ENCODE data around the gene UBE2G2. TPM values are rescaled to one million over a fixed set of nuclear protein-coding genes. Genes with fewer than 3 reads are reported as not detected.

The UBE2G2 gene
- total and polyA plus RNA-seq, 2 donors (not counting 1 experiment from before 2014, with no cell fraction given): 49.7 to 61.9 TPM

DNA sequence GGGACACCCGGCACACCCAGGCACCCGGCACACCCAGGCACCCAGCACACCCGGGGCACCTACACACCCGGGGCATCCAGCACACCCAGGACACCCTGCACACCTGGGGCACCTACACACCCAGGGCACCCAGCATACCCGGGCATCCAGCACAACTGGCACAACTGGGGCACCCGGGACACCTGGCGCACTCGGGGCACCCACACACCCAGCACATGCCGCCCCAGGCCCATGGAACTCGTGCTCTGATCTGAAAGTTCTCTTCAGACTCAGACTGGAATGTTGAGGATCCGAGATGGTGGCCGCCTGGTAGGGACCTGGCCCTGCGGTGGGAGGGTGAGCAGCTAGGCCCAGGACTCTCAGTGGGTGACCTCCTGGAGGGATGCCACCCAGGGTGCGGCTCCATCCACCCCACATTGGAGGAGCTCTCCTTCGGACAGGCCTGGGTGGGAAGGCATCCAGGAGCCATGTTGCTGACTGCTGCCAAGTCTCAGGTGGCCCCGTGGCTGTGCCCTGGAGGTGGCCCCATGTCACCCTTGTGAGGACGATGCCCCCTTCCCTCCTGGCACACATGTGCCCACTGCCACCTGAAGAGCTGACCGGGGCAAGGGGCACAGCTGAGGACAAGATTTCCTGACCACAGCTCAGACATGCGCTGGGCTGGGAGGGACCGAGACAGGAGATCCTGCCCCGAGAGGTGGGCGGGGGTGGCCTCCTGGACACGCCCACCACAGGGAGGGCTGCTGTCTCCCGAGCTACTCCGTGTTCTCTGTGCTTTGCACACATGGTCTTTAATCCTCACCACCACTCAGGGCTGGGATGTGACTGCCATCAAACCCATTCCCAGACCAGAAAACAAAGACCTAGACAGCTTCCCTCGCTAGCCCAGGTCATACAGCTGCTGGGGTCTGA is 37.0 kb downstream of the UBE2G2 start:
- no peak overlapping the region for H2AFZ ChIP-seq (ENCODE audit: low read length)
- TF ChIP-seq, protein P1, sequence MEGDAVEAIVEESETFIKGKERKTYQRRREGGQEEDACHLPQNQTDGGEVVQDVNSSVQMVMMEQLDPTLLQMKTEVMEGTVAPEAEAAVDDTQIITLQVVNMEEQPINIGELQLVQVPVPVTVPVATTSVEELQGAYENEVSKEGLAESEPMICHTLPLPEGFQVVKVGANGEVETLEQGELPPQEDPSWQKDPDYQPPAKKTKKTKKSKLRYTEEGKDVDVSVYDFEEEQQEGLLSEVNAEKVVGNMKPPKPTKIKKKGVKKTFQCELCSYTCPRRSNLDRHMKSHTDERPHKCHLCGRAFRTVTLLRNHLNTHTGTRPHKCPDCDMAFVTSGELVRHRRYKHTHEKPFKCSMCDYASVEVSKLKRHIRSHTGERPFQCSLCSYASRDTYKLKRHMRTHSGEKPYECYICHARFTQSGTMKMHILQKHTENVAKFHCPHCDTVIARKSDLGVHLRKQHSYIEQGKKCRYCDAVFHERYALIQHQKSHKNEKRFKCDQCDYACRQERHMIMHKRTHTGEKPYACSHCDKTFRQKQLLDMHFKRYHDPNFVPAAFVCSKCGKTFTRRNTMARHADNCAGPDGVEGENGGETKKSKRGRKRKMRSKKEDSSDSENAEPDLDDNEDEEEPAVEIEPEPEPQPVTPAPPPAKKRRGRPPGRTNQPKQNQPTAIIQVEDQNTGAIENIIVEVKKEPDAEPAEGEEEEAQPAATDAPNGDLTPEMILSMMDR (conservative IDR thresholded peaks at IDR 0.05 in 1 of 2, IDR thresholded peaks at IDR 0.05 in 1 of 2; ENCODE audit: low read depth in 1 of 2, low read length in 2 of 2): no peak
- TF ChIP-seq EZH2 (IDR thresholded peaks at IDR 0.05; ENCODE audit: low read length, missing control alignments): no peak
- peaks cover under 1% of the 10 kb centered on the region for H3K36me3 ChIP-seq (ENCODE audit: control insufficient read depth, insufficient read depth, low read length)
- no peaks in the 10 kb centered on the region for H3K9me3 ChIP-seq (ENCODE audit: control insufficient read depth, insufficient read depth, low read depth, low read length)
- no peaks in the 10 kb centered on the region for H3K79me2 ChIP-seq (ENCODE audit: control insufficient read depth, insufficient read depth, low read length)
- H4K20me1 ChIP-seq (ENCODE audit: control insufficient read depth, extremely low read depth, insufficient read depth, low read length): no peaks in the 10 kb centered on the region
- no peaks in the 10 kb centered on the region for H3K4me1 ChIP-seq (ENCODE audit: control insufficient read depth, extremely low read depth, insufficient read depth, low read length)
- no peak for DNase-seq (ENCODE audit: low read depth in 2 of 2)
- H3K27ac ChIP-seq (ENCODE audit: insufficient read depth, low read length): no peak overlapping the region
- H3K27me3 ChIP-seq (ENCODE audit: control insufficient read depth, insufficient read depth, low read length): no peaks in the 10 kb centered on the region
- no peak overlapping the region for H3K4me3 ChIP-seq (replicated peaks in 1 of 4; ENCODE audit: control extremely low read depth in 1 of 4, insufficient read depth in 1 of 4, low read depth in 3 of 4, low read length in 4 of 4)
- no peak overlapping the region for H3K9ac ChIP-seq (ENCODE audit: insufficient read depth, low read length)
- no peak overlapping the region for H3K4me2 ChIP-seq (ENCODE audit: extremely low read depth, insufficient read depth, low read length)

DNA sequence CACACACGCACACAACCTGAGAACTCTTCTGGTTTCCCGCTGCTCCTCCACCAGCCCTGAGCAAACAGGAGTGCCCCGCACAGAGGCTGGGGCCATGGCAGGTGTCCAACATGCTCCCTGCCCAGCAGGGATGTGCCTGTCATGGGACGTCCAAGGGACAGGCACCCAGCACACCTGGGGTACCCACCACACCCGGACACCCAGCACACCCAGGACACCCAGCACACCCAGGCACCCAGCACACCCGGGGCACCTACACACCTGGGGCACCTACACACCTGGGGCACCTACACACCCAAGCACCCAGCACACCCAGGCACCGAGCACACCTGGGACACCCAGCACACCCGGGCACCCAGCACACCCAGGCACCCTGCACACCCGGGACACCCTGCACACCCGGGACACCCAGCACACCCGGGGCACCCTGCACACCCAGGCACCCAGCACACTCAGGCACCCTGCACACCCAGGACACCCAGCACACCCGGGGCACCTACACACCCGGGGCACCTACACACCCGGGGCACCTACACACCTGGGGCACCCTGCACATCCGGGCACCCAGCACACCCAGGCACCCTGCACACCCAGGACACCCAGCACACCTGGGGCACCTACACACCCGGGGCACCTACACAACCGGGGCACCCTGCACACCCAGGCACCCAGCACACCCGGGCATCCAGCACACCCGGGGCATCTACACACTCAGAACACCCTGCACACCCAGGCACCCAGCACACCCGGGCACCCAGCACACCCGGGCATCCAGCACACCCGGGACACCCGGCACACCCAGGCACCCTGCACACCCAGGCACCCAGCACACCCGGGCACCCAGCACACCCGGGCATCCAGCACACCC is 37.9 kb downstream of the UBE2G2 start:
- Histone ChIP-seq H2AFZ (ENCODE audit: low read length) (no peak overlapping the region), H3K4me1 (ENCODE audit: control insufficient read depth, extremely low read depth, insufficient read depth, low read length) (no peaks in the 10 kb centered on the region), H3K79me2 (ENCODE audit: control insufficient read depth, insufficient read depth, low read length) (no peaks in the 10 kb centered on the region), H3K9ac (ENCODE audit: insufficient read depth, low read length) (no peak overlapping the region), H4K20me1 (ENCODE audit: control insufficient read depth, extremely low read depth, insufficient read depth, low read length) (no peaks in the 10 kb centered on the region), H3K36me3 (ENCODE audit: control insufficient read depth, insufficient read depth, low read length) (no peaks in the 10 kb centered on the region), H3K27ac (ENCODE audit: insufficient read depth, low read length) (no peak overlapping the region), H3K4me2 (ENCODE audit: extremely low read depth, insufficient read depth, low read length) (no peak overlapping the region), H3K9me3 (ENCODE audit: control insufficient read depth, insufficient read depth, low read depth, low read length) (no peaks in the 10 kb centered on the region), H3K4me3 (replicated peaks in 1 of 4; ENCODE audit: control extremely low read depth in 1 of 4, insufficient read depth in 1 of 4, low read depth in 3 of 4, low read length in 4 of 4) (no peak overlapping the region), H3K27me3 (ENCODE audit: control insufficient read depth, insufficient read depth, low read length) (no peaks in the 10 kb centered on the region)
- no peak for DNase-seq (ENCODE audit: low read depth in 2 of 2)
- TF ChIP-seq, protein P1 (conservative IDR thresholded peaks at IDR 0.05 in 1 of 2, IDR thresholded peaks at IDR 0.05 in 1 of 2; ENCODE audit: low read depth in 1 of 2, low read length in 2 of 2): no peak
- TF ChIP-seq EZH2 (IDR thresholded peaks at IDR 0.05; ENCODE audit: low read length, missing control alignments): no peak

DNA sequence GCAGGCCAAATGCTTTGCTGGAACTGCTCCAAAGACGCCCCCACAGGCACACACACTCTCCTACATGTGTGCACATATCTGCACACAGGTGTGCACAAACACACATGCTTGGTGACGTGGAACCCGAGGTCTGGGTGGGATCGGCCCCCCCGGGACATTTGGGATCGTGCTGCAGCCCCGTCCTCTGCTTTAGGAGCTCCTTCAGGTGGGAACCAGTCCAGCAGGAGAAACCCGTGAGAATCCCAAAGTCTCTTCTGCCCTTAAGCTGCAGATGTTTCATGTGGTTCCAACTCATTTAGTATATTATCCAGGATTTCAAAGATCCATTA is 38.6 kb downstream of the UBE2G2 start:
- Histone ChIP-seq H3K36me3 (ENCODE audit: control insufficient read depth, insufficient read depth, low read length) (no peaks in the 10 kb centered on the region), H3K27ac (ENCODE audit: insufficient read depth, low read length) (no peak overlapping the region), H3K4me2 (ENCODE audit: extremely low read depth, insufficient read depth, low read length) (no peak overlapping the region), H3K4me1 (ENCODE audit: control insufficient read depth, extremely low read depth, insufficient read depth, low read length) (no peaks in the 10 kb centered on the region), H3K9ac (ENCODE audit: insufficient read depth, low read length) (no peak overlapping the region), H2AFZ (ENCODE audit: low read length) (no peak overlapping the region), H3K4me3 (replicated peaks in 1 of 4; ENCODE audit: control extremely low read depth in 1 of 4, insufficient read depth in 1 of 4, low read depth in 3 of 4, low read length in 4 of 4) (no peak overlapping the region), H3K27me3 (ENCODE audit: control insufficient read depth, insufficient read depth, low read length) (no peaks in the 10 kb centered on the region), H4K20me1 (ENCODE audit: control insufficient read depth, extremely low read depth, insufficient read depth, low read length) (no peaks in the 10 kb centered on the region), H3K9me3 (ENCODE audit: control insufficient read depth, insufficient read depth, low read depth, low read length) (no peaks in the 10 kb centered on the region), H3K79me2 (ENCODE audit: control insufficient read depth, insufficient read depth, low read length) (no peaks in the 10 kb centered on the region)
- DNase-seq (ENCODE audit: low read depth in 2 of 2): no peak
- TF ChIP-seq, protein P1 (conservative IDR thresholded peaks at IDR 0.05 in 1 of 2, IDR thresholded peaks at IDR 0.05 in 1 of 2; ENCODE audit: low read depth in 1 of 2, low read length in 2 of 2): no peak
- TF ChIP-seq EZH2 (IDR thresholded peaks at IDR 0.05; ENCODE audit: low read length, missing control alignments): no peak

Data from fibroblast of lung (primary cell).